Thoracic aorta (tissue), 2 donors: ENCODE results near the gene CFAP107. TPM values are rescaled to one million over a fixed set of nuclear protein-coding genes. Genes with fewer than 3 reads are reported as not detected.

Experiments
- ATAC-seq: fragments of 150-250 bp; one replicate; pipeline ENCODE4 v1.8.0; 2017; ENCODE audit warnings: low read depth; ENCODE audit not compliant: insufficient number of reproducible peaks, low FRiP score
- DNase-seq: peaks from one replicate; pipeline ENCODE4 v3.0.0-alpha.2; 2020; ENCODE audit warnings: low spot score
- H3K27ac ChIP-seq, 2 donors: fragments of 200-600 bp; sonication (generic); 1 replicate in 1 of 2; 2 replicates in 1 of 2; pipeline ENCODE4 v1.5.1; 2016; ENCODE audit warnings: mild to moderate bottlenecking in 2 of 2, moderate library complexity in 2 of 2
- H3K27me3 ChIP-seq: fragments of 200-600 bp; sonication (generic); replicated peaks from 2 replicates; pipeline ENCODE4 v1.6.0; 2016; ENCODE audit warnings: mild to moderate bottlenecking; ENCODE audit not compliant: insufficient read depth
- H3K36me3 ChIP-seq: fragments of 200-600 bp; sonication (generic); one replicate; pipeline ENCODE4 v1.5.1; 2016
- H3K4me1 ChIP-seq, 2 donors: fragments of 200-600 bp; sonication (generic); 1 replicate in 1 of 2; 2 replicates in 1 of 2; pipeline versions ENCODE4 v1.5.1 to v1.6.0; 2016; ENCODE audit warnings: low read depth in 2 of 2, mild to moderate bottlenecking in 1 of 2; ENCODE audit not compliant: control insufficient read depth in 1 of 2
- H3K4me3 ChIP-seq: fragments of 200-600 bp; sonication (generic); 2 replicates; pipeline ENCODE4 v1.5.1; 2016; ENCODE audit warnings: mild to moderate bottlenecking
- H3K9me3 ChIP-seq: fragments of 200-600 bp; sonication (generic); 2 replicates; pipeline ENCODE4 v1.5.1; 2016
- CTCF ChIP-seq: fragments of 200-600 bp; sonication (generic); IDR thresholded peaks from one replicate; pipeline ENCODE4 v1.5.1; 2019; ENCODE audit warnings: antibody characterized with exemption
- total RNA-seq, 2 donors: library from RNA; depleted of rRNA; stranded (reverse); fragments of >200 nt; gene quantifications; one replicate each; pipeline versions ENCODE4 v1.1.0 to v1.2.3, GENCODE V29; 2016

The CFAP107 gene
- total RNA-seq, 2 donors from 2014 or later: not detected

- TF ChIP-seq CTCF: no peak
- Histone ChIP-seq H3K36me3 (no peaks in the 10 kb centered on the region), H3K9me3 (no peaks in the 10 kb centered on the region), H3K27ac (no peak overlapping the region), H3K4me3 (no peak overlapping the region), H3K4me1 (no peaks in the 10 kb centered on the region), H3K27me3 (no peaks in the 10 kb centered on the region)
- no peak for ATAC-seq
- DNase-seq: no peak
Observed at GRCh38 chr1:12770620-12771019, 24.6 kb downstream of the CFAP107 start.

DNA sequence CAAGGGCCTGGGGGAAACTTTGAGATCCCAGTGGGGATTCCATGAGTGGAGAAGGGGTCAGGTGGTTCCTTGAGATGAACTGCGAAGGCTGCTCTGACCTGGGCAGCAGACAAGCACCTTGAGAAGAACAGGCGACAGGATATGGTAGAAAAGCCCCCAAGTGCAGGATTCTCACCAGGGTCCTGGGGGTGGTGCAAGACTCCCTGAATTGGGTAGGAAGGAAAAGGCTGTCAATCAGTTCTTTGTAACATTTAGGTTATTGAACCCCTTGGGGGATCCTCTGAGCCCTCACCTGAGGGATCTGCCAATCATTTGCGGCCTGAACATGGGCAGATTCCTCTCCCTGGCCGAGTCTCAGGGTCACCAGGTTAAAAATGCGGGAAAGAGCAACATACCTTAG lies 25.2 kb downstream of the CFAP107 start:
- Histone ChIP-seq H3K27ac (no peak overlapping the region), H3K9me3 (no peaks in the 10 kb centered on the region), H3K36me3 (no peaks in the 10 kb centered on the region), H3K4me1 (no peaks in the 10 kb centered on the region), H3K4me3 (no peak overlapping the region), H3K27me3 (no peaks in the 10 kb centered on the region)
- ATAC-seq: no peak
- DNase-seq: no peak
- TF ChIP-seq CTCF: no peak

GRCh38 chr1:12772520-12772919 lies 26.5 kb downstream of the CFAP107 start:
- H3K4me1 ChIP-seq: no peaks in the 10 kb centered on the region
- no peak for TF ChIP-seq CTCF
- DNase-seq (no peak), ATAC-seq (no peak)
- H3K27ac ChIP-seq: no peak overlapping the region
- H3K36me3 ChIP-seq: no peaks in the 10 kb centered on the region
- H3K27me3 ChIP-seq: no peaks in the 10 kb centered on the region
- H3K9me3 ChIP-seq: no peaks in the 10 kb centered on the region
- no peak overlapping the region for H3K4me3 ChIP-seq

- Histone ChIP-seq H3K4me3 (no peak within 1 kb of the TSS), H3K27ac (no peak within 1 kb of the TSS), H3K4me1 (no peaks in the 10 kb centered on the region), H3K9me3 (no peaks in the 10 kb centered on the region), H3K27me3 (no peaks in the 10 kb centered on the region), H3K36me3 (no peaks in the 10 kb centered on the region)
- DNase-seq (no peak), ATAC-seq (no peak)
- TF ChIP-seq CTCF: no peak
Observed at GRCh38 chr1:12773438-12773837, 27.4 kb downstream of the CFAP107 start, which contains the start of gene PRAMEF12. Gene PRAMEF12, plus strand, starts transcription at chr1:12773738. Its CDS starts 1,130 bp downstream, at chr1:12774868.

- H3K9me3 ChIP-seq: no peaks in the 10 kb centered on the region
- DNase-seq: no peak
Observed at GRCh38 chr1:12774801-12775345, 28.9 kb downstream of the CFAP107 start.

More at GRCh38 chr1:12774801-12775345, 28.9 kb downstream of the CFAP107 start:
- no peak for TF ChIP-seq CTCF
- no peaks in the 10 kb centered on the region for H3K36me3 ChIP-seq
- H3K27ac ChIP-seq: no peak overlapping the region
- no peaks in the 10 kb centered on the region for H3K4me1 ChIP-seq
- no peaks in the 10 kb centered on the region for H3K27me3 ChIP-seq
- no peak for ATAC-seq
- no peak overlapping the region for H3K4me3 ChIP-seq
